ENCODE data around the gene DMPK.

The DMPK gene

GRCh38 chr19:45785097-45785496 lies 2.8 kb upstream of the DMPK start:
- DNase-seq = no peak

- no peak for DNase-seq
These were observed 1.8 kb upstream of the DMPK start for GRCh38 chr19:45784096-45784495.

GRCh38 chr19:45782820-45783785 lies 813 bp upstream of the DMPK start:
- no peak for DNase-seq

DNA sequence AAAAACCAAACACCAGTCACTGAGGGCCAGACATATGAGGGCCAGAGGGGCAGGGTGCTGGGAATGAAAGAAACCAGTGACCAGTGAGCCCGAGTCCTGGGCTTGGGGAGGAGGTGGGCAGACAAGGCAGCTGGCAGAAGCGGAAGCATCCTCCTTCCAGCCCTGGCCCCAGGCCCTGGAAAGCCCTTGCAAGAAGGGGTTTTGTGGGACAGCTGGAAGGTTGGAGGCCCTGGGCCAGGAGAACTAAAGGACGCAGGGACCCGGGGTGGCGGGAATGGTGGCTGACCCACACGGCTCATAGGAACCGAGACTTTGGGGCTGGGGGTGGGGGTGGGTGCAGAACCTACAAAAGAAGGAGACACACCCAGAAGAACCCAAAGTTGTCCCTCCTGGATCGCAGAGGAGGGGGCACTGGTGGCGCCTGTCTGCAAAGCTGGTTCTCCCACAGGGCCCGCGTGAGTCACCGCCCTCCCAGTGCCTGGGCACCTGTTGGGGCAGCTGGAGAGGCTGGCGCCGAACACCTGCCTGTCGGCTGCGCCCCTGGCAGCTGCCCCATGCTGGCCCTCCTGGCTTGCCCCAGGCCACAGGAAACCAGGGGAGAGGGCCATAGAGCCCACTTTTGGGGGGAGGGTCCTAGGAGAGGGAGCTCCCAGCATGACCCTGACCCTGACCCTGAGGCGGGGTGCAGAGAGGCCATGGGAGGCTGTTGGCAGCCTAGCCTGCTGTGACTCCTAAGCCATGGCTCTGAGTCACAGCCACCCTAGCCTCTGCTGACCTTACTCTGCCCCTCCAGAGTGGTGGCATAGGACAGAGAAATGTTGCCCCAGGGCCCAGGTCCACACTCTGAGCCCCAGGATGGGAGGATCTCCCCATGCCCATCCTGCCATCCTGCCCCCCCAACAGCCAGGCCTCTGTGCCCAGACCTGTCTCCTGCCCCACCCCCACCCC lies 802 bp downstream of the DMPK start:
- no peak for DNase-seq

DNA sequence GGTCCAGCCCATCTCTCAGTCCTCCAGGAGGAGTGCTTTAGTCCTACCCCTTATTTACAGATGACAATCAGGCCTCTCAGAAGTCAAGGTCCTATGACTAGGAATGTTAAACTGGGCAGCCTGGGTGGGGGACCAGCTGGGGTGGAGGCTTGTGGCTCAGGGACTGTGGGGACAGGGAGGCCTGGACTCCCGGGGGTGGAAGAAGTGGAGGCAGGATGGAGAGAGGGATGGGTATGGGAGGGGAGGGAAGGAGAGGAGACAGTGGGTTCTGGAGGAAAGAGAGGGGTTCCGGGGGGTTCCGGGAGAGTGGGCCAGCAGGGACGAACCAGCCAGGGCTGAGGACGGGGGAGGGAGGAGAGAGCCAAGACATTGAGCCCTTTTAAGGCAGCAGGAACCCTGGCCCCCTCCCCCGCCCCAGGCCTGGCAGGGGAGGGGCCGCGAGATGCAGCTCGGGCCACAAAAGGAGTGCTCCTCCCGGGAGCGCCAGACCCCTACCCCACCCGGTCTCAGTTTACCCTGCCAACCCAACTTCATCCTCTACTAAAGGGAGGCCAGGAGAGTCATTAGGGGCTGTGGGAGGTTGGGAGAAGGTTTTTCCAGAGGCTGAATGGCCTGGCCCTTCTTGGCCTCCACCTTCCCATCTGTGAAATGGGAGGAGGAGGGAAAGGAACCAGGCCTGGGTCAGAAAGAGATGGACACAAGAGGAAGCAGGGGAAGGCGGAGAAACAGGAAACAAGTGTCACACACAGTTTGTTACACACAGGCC lies 1.7 kb downstream of the DMPK start:
- DNase-seq = no peak

- DNase-seq = no peak
These were observed 2.2 kb downstream of the DMPK start for GRCh38 chr19:45780146-45780447.

DNA sequence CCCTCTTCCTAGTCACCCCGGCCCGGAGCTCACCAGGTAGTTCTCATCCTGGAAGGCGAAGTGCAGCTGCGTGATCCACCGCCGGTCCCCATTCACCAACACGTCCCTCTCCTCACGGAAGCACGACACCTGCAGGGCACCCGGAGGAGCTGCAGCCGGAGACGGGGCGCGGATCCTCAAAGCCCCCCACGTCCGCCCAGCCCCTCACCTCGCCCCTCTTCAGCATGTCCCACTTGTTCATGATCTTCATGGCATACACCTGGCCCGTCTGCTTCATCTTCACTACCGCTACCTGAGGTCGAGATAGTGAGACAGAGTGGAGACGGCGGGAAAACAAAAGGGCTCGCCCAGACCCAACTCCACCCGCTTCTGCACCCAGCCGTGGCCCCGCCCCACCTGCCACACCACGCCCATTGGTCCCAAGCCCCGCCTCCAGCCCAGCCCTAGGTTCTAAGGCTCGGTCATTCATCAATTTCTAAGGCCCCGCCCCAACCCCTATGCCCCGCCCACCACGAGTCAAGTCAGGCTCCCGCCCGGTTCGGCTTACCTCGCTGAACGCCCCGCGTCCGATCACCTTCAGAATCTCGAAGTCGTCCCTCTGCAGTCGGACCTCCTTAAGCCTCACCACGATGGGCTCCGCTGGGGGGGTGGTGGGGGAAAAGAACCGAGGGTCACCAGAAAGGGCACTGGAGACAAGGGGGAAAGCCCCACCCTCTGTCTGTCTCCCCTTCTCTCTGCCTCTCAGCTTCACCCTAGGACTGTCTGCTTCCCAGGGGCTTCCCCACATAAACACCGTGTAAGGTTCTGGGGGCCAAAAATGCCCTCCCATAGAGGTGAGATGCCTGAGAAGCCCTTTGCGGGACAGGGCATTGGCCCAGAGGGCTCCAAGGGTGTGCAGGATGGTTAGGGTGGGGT lies 2.8 kb downstream of the DMPK start:
- peak; percentile 95 for DNase-seq

GRCh38 chr19:45778010-45778661 lies 4.2 kb downstream of the DMPK start:
- no peak for DNase-seq

- no peak for DNase-seq
These were observed 4.8 kb downstream of the DMPK start for GRCh38 chr19:45777395-45777961.

- DNase-seq = no peak
These were observed 7.5 kb downstream of the DMPK start for GRCh38 chr19:45774765-45775164.

DNA sequence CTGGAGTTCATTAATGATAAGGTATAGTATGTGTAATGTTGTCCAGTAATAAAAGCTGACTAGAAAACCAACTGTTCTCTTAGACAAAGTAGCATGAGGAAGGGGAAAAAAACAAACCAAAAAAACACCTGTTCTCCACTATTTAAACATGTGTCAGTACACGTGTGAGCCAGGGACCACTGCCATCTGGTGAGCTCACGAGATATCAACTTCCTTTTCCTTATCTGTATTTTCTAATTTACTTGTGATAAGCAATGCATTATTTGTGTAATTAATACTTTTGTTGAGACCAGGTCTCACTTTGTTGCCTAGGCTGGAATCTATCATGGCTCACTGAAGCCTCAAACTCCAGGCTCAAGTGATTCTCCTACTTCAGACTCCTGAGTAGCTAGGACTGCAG lies 8.9 kb downstream of the DMPK start:
- DNase-seq = no peak

- DNase-seq = no peak
These were observed 9.4 kb downstream of the DMPK start for GRCh38 chr19:45772912-45773311.

DNA sequence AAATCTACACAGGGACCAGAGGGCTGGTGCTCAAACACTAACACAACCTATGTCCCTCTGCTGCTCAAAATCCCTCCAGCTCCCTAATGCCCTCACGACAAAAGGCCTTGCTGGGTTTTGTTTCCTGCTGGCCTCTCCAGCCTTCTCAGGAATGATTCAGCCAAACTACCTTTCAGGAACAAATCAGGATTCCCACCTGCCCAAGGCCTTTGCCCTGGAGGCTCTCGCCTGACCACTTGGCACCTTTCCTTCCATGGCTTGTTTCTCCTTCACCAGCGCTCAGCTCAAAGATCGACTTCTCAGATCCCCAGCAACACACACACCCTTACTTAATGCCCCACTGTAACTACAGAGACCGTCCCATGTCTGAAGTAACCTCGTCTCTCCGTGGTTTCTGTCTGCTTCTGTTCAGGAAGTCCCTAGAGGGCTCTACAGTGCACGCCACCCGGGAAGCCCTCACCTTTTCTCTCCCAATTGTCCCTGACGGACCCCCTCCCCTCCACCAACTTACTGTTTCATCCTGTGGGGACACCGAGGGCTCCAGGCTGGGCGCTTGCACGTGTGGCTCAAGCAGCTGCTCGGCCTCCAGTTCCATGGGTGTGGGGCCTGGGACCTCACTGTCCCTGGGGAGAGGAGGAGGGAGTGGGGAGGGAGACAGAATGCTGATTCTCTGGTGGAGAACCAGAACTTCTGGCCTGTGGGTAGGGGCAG lies 10.0 kb downstream of the DMPK start:
- DNase-seq = no peak

- DNase-seq = no peak
These were observed 10.9 kb downstream of the DMPK start for GRCh38 chr19:45771311-45771933.

- peak; percentile 90 for DNase-seq
These were observed 11.8 kb downstream of the DMPK start for GRCh38 chr19:45770192-45771101.

GRCh38 chr19:45769821-45770191 lies 12.5 kb downstream of the DMPK start:
- DNase-seq = peak; percentile 55

- peak; percentile 97 for DNase-seq
These were observed 13.1 kb downstream of the DMPK start, which contains the start of gene SIX5 for GRCh38 chr19:45768984-45769782. SIX5 (minus strand) TSS chr19:45769252; CDS start chr19:45768844, 408 bp downstream.

DNA sequence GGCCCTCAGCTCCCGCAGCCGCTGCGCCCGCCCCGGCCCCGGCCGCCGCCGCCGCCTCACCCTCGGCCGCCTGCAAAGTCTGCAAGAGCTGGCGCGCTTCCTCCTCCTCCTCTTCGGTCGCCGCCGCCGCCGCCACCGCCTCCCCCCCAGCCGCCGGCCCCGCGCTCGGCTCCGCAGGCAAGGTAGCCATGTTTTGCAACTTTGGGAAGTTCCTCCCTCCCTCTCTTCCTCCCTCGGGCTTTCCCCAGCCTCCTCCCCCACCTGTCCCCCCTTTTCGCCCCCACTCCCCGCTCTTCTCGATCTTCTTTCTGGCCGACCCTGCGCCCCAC lies 13.7 kb downstream of the DMPK start:
- DNase-seq = peak; percentile 50
